Purkinje cell (primary cell): ENCODE results near the gene OR10A7. TPM values are rescaled to one million over a fixed set of nuclear protein-coding genes. Genes with fewer than 3 reads are reported as not detected.

Experiments
- polyA plus RNA-seq: library from polyadenylated mRNA; unstranded; fragments of >200 nt; fragmentation: Nextera tagmentation; gene quantifications from 2 replicates; pipeline ENCODE4 v1.2.1, GENCODE V29; 2014

Gene OR10A7, protein sequence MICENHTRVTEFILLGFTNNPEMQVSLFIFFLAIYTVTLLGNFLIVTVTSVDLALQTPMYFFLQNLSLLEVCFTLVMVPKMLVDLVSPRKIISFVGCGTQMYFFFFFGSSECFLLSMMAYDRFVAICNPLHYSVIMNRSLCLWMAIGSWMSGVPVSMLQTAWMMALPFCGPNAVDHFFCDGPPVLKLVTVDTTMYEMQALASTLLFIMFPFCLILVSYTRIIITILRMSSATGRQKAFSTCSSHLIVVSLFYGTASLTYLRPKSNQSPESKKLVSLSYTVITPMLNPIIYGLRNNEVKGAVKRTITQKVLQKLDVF
- not detected in 2 replicates for polyA plus RNA-seq

DNA sequence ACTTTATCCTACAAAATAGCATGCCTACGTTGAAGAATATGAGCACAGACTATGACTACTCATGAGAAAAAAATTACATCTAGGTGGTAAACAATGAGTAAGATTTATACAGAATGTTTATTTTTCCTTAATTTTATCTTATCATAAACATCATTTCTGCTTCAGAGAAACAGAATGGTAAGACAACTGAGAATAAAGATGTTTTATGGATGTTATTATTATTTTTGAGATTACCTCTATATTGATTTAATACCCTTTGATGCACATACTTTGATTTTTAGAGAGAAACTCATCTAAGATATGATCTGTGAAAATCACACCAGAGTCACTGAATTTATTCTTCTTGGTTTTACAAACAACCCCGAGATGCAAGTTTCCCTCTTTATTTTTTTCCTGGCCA lies at the start of gene OR10A7:
Gene OR10A7, plus strand, starts transcription at position 301 of the 400 bp plus-strand sequence. Its CDS starts 0 bp downstream, at position 301.

DNA sequence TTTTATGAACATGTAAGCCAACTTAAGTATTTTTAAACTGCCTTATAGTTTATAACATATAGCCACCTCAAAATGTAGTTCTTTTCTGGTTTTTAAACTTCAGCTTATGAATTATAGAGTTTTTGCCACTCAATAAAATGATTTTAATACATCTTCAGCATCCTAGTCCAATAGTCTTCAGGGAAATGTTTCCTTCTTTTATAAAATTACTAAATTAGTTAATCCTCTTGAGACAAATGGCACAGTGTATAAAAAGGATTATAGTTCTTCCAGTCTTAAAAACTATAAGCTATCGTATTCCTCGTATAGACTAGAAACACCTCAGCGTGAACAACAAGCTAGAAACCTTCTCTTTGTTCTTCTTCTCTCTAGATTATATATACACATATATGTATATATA lies 23.5 kb downstream of the OR10A7 start, which contains the start of gene OR6C74:
Gene OR6C74, plus strand, starts transcription at position 301 of the 400 bp plus-strand sequence. CDS start 2,679 bp downstream, outside the sequence.

Other genes starting within 250 kb of the OR10A7 start
- 13.2 TPM in 1 of 2 replicates, not detected in the other for gene TESPA1, start 236.3 kb upstream of the OR10A7 start, polyA plus RNA-seq
- not detected in 2 replicates for gene NEUROD4, start 201.1 kb upstream of the OR10A7 start, polyA plus RNA-seq
- not detected in 2 replicates for gene OR9K2, start 94.6 kb upstream of the OR10A7 start, polyA plus RNA-seq
- gene OR6C74, start 23.6 kb downstream of the OR10A7 start, polyA plus RNA-seq: not detected in 2 replicates
- not detected in 2 replicates for gene OR6C6, start 75.5 kb downstream of the OR10A7 start, polyA plus RNA-seq
- gene OR6C1, start 93.3 kb downstream of the OR10A7 start, polyA plus RNA-seq: not detected in 2 replicates
- gene OR6C3, start 109.7 kb downstream of the OR10A7 start, polyA plus RNA-seq: not detected in 2 replicates
- not detected in 2 replicates for gene OR6C75, start 141.9 kb downstream of the OR10A7 start, polyA plus RNA-seq
- gene OR6C65, start 179.5 kb downstream of the OR10A7 start, polyA plus RNA-seq: not detected in 2 replicates
- not detected in 2 replicates for gene OR6C76, start 205.2 kb downstream of the OR10A7 start, polyA plus RNA-seq
- not detected in 2 replicates for gene OR6C2, start 223.1 kb downstream of the OR10A7 start, polyA plus RNA-seq
- gene OR6C70, start 249.1 kb downstream of the OR10A7 start, polyA plus RNA-seq: not detected in 2 replicates